NCI-H748 treated with DMSO at 0.1 percent for 48 hours (cell line): ENCODE data around the gene GDF2.

Experiments
- DNase-seq: peaks from one replicate; lab custom pipeline; 2025; lab: John Stamatoyannopoulos, UW

The GDF2 gene

DNA sequence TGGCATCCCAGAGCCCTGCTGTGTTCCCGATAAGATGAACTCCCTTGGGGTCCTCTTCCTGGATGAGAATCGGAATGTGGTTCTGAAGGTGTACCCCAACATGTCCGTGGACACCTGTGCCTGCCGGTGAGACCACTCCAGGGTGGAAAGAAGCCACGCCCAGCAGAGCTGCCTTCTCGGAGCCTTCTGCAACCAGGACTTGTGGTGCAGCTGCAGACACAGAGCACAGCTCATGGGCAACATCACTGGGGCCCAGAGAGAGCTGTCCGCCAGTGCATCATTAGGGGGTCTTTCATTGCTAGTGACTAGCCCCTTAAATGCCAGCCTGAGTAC, 9.6 kb upstream of the GDF2 start:
- DNase-seq, result no peak

DNA sequence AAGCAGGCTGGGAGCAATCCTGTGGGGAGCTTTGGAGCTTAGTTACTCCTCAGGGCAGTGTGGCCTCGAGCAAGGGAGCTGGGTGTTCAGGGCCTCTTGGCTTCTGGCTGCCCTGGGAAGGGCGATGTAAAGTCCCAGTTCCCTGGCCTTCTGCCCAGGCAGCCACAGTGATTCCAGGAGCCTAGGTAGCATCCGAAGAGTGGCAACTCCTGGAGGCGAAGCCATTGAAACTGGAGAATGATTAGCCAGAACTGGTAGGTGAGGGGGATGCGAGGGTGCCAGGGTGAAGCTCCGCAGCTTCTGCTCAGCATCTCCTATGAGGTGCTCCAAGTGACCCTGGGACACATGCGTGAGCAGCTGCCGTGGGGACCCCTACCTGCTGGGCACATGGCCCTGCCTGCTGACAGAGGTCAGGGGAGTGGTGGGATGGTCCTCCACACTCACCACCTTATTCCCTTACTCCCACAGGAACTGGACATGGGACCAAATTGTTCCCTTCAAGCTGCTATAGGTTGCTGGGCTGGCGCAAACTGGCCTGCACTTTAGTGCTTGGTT, 7.8 kb upstream of the GDF2 start:
- no peak for DNase-seq

DNA sequence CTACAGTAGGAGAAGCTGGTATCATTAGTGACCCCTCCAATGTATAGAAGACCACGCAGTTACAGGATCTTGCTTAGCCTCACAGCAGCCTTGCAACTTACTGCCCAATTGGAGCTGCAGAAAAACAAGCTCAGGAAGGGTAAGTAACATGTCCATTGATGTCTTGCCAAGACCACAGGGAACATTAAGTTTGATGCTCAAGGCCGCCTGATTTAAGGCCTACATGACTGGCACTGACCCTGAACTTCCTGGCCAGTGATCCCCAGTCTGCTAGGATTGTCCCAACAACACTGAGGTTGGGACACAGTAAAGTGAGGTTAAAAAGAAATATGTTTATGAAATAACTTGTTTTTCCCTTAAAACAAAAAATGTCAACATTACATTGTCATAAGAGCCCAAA, 6.8 kb upstream of the GDF2 start:
- no peak for DNase-seq

DNA sequence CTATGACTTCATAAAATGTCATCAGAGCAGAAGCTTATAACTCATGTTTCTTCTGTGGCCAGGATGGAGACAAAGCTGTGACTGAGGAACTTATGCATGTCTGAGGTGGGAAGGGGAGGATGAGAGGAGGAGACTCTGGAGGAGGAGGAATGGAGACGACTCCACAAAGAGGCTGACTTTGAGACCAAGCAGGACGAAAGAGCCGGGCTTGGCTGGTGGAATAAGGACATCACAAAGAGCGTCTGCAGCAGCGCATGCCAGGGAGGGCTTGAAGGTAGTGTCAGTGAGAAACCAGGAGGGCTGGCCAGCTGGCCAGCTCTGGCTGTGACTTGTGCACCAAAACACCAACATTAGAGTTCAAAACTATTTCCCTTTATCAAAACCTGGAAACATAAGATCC, 6.1 kb upstream of the GDF2 start:
- no peak for DNase-seq

GRCh38 chr10:47317251-47317650, 5.0 kb upstream of the GDF2 start:
- no peak for DNase-seq

DNA sequence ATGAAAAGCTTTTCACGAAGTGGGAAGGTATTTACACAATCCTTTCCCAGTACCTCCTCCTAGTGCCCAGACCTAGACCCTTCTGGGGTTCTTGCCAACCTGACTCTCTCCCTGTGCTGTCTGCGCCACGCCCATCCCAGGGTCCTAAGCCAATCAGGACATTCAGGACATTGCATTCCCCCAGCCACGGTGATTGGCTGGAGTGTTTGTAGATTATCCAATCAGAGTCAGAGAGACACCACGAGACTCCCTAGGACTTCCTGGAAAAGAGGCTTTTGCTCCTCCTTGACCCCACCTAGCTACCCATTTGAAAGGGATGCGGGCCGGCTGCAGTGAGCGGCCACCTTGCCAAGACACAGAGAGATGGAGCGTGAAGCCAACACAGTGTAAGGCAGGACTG, 3.5 kb upstream of the GDF2 start:
- no peak for DNase-seq

DNA sequence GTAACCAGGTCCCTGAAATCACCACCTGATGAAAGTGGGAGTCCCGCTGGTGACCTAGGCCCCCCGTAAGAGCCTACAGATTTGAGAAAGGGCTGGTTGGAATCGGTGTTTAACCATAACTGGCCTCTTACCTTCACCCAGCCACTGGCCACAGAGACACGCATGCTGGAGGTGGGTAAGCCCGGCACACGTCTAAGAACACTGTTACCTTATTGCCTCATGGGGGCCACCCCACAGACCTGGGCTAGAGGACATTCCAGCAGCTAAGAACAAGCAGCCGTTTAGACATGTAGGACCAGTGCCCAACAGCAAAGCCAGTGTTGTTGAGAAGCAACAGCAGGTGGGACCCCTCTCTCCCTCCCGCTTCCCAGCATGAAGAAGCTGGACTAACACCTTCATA, 2.5 kb upstream of the GDF2 start:
- DNase-seq, result no peak

DNA sequence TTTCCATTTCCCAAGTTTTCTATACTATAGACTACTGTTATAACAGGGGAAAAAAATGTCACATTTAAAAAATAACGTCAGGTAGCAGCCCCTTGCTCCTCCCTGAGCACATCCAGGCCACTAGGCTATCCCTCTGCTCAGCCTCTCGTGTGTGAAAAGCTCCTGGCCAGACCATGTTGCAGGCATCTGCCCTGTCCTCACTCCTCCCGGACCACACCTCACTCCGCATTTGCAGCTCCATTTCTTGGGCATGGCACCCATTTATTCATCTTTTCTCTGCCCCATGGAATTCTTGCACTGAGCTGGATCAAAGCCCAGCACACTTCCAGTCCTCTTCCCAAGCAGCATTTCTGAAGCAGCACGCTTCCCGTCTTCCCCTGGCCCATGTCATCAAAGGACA, 1.4 kb upstream of the GDF2 start:
- DNase-seq, result no peak

DNA sequence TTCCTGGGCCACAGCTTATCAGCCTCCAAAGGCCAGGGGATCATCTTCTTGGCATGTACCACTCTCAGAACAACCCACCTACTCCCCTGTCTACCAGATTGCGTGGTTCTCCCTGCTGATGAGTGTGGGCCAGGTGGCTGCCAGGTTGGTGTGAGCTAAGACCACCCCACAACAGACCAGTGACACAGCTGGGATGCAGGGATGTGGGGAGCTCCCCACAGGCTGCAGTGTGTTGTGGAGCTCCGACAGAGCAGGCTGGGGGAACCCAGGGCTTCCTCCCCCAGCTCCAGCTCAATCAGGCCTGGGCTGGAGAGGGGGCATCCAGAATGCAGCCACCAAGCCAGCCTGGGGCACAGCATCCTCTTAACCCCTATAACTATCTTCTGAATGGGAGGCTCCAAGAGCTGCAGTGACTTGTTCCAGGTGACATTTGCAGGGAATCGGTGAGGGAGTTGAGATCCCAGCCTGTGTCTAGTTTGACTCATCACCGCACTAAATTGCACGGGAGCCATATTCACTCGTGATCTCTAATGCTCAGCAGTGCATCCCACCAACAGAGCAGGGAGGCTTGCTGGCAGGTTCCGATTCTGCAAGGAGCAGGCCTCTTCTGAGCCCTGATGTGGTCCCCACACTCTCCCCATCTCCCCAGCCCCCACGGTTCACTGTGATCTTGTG, 596 bp upstream of the GDF2 start:
- no peak for DNase-seq

- DNase-seq, result no peak
Measured at GRCh38 chr10:47323087-47323486, 833 bp downstream of the GDF2 start.

DNA sequence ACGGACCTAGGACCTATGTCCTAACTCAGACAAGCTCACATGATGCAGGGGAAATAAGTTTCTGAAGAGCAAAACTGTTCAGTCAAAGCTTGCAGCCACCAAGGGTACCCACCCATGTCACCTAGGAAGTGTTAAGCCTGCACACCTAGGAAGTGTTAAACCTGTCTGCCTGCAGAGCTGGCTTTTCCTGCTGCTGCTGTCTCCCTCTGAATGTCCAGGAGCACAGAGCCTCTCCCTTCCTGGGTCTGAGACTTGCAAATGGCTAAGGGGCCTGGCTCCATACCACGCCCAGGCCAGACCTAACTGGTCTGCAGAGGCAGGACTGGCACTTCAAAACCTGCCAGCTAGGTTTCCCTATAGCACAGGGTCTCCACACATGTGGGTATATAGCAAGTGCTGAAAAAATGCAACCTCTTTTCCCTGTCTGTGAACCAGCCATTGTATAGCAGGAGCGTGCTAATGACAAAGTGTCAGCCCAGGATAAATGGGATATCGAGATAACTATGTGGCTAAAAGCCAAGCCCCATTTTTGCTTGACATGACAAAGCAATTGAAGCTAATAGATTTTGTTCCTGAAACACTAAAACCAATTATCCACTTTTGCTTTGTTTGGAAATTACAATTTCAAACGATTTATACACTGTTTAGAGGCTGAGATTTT, 1.5 kb downstream of the GDF2 start:
- no peak for DNase-seq

- DNase-seq, result no peak
Measured at GRCh38 chr10:47325303-47326291, 3.3 kb downstream of the GDF2 start.

- DNase-seq, result no peak
Measured at GRCh38 chr10:47326306-47326926, 4.2 kb downstream of the GDF2 start.

DNA sequence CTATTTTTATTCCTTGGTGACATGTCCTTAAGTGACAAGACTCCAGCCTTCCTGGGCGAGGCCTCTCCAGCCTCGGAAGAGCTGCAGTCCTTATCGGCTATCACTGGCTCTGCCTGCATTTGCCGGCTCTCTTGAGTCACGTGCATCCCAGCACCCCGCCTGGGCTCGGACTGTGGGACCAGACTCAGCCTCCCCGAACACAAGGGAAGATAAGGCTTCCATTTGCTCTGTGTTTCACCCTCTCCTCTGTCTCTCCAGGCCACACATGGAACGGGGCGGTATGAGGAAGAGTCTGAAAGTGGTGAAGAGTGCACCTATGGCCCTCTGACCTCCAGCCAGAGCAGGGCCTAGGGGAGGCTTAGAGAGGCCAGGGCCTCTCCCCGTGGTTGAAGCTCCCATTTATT, 4.7 kb downstream of the GDF2 start:
- no peak for DNase-seq

- DNase-seq, result no peak
Measured at GRCh38 chr10:47329855-47330254, 7.6 kb downstream of the GDF2 start.

- DNase-seq, result no peak
Measured at GRCh38 chr10:47330366-47330765, 8.1 kb downstream of the GDF2 start.

GRCh38 chr10:47330804-47331203, 8.6 kb downstream of the GDF2 start:
- no peak for DNase-seq

- no peak for DNase-seq
Measured at GRCh38 chr10:47331491-47331890, 9.2 kb downstream of the GDF2 start.

GRCh38 chr10:47331954-47332353, 9.7 kb downstream of the GDF2 start:
- no peak for DNase-seq

DNA sequence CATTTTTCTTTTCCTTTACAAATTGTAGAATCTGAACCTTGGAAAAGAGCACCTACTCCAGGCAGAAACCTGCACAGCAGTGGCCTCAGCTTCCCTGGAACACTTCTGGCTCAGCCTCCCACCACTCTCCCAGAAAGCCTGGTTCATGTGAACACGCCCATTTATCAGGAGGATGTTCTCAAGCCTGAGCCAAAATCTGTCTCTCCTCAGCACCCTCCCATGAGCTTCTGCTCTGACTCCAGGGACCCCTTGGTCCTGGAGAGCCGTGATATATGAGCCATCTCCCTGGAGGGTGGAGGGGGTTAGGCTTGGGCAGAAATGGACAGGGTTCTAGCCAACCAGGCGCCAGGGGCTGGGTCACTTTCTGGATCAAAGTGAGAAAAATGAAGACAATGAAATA, 10.1 kb downstream of the GDF2 start:
- DNase-seq, result no peak

- DNase-seq, result no peak
Measured at GRCh38 chr10:47332946-47333345, 10.7 kb downstream of the GDF2 start.

DNA sequence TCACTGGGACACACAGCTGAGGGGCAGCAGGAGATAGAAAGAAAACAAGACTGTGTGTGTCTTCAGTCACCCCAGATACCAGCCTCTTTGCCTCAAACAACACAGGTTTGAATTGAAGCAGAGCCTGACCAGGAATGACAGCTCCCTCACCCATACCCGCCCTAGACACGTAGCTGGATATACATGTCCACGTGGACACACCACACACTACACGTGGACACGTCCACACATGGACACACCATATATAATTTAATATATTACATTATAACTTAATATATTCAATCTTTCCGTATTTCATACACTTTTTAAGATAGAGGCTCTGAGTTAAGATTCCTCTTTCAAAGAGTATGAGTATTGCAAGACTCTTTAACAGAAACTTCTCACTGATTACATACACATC, 11.3 kb downstream of the GDF2 start:
- no peak for DNase-seq
